Mucosa of rectum (tissue), 2 donors: ENCODE results near the gene DNER.

ENCODE experiments used
- H3K27ac ChIP-seq, 2 donors: one replicate each; pipeline ENCODE4 v1.7.0; 2013; ENCODE audit warnings: inconsistent platforms in 2 of 2, low read depth in 2 of 2, low read length in 2 of 2
- H3K27me3 ChIP-seq, 2 donors: one replicate each; pipeline ENCODE4 v1.7.0; 2013; ENCODE audit warnings: low read length in 2 of 2; ENCODE audit not compliant: control insufficient read depth in 2 of 2, insufficient read depth in 2 of 2
- H3K36me3 ChIP-seq, 2 donors: one replicate each; pipeline ENCODE4 v1.7.0; 2013; ENCODE audit warnings: low read length in 2 of 2; ENCODE audit not compliant: control insufficient read depth in 2 of 2, insufficient read depth in 2 of 2
- H3K4me1 ChIP-seq, 2 donors: one replicate each; pipeline ENCODE4 v1.7.0; 2013; ENCODE audit warnings: low read length in 2 of 2, mild to moderate bottlenecking in 1 of 2; ENCODE audit not compliant: control insufficient read depth in 2 of 2, insufficient read depth in 2 of 2
- H3K4me3 ChIP-seq, 2 donors: one replicate each; pipeline ENCODE4 v1.7.0; 2013; ENCODE audit warnings: low read length in 2 of 2
- H3K9ac ChIP-seq, 2 donors: one replicate each; pipeline ENCODE4 v1.7.0; 2013; ENCODE audit warnings: low read length in 2 of 2, low read depth in 1 of 2, mild to moderate bottlenecking in 1 of 2
- H3K9me3 ChIP-seq, 2 donors: one replicate each; pipeline ENCODE4 v1.7.0; 2013; ENCODE audit warnings: low read length in 2 of 2; ENCODE audit not compliant: control insufficient read depth in 2 of 2
- donor health status: healthy.
- donor health status: Normal muscosa, but diverticular disease.

DNER gene

DNA sequence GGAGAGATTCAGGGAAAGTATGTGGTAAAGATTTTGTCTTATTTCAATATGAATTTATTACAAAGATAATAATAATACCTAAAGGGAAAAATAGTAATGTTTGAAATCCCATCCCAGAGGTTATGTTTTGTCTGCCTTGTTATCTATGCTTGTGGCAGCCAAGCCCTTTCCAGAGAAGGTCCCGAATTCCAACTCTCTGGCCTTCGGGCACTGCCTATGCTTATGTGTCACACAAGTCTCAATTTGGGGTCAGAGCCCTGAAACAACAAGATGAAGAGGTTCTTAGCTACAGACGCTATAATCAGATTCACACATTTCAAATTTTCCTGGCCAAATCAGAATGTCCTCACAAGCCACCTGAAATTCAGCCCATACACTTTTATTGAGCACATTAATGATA lies 59.9 kb downstream of the DNER start:
- no peaks in the 10 kb centered on the region for H3K9me3 ChIP-seq
- H3K27me3 ChIP-seq = no peaks in the 10 kb centered on the region
- no peak overlapping the region for H3K4me3 ChIP-seq
- no peaks in the 10 kb centered on the region for H3K36me3 ChIP-seq
- H3K9ac ChIP-seq = no peak overlapping the region
- H3K4me1 ChIP-seq = no peaks in the 10 kb centered on the region
- H3K27ac ChIP-seq = no peak overlapping the region

DNA sequence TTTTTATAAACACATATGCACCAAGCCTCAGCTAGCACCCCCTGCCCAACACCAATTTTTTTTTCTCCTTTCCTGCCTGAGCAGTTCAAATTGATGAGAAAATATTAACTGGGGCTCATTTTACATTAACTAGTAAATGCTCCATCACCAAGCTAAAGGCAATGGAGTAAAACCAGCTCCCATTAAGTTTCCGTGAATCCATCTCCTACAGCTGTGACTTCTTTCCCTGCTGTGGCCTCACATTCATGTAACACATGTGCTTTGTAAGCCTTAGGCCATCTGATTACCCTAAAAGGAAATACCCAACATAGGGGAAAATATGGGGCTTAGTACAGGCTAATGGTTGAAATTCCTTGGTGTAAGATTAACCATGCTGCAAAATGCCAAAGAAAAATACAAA lies 60.8 kb downstream of the DNER start:
- no peaks in the 10 kb centered on the region for H3K36me3 ChIP-seq
- H3K9me3 ChIP-seq = no peaks in the 10 kb centered on the region
- H3K4me3 ChIP-seq = no peak overlapping the region
- H3K9ac ChIP-seq = no peak overlapping the region
- no peak overlapping the region for H3K27ac ChIP-seq
- H3K4me1 ChIP-seq = no peaks in the 10 kb centered on the region
- H3K27me3 ChIP-seq = no peaks in the 10 kb centered on the region

- Histone ChIP-seq H3K4me3 (no peak overlapping the region), H3K4me1 (no peaks in the 10 kb centered on the region), H3K36me3 (no peaks in the 10 kb centered on the region), H3K27me3 (no peaks in the 10 kb centered on the region), H3K27ac (no peak overlapping the region), H3K9ac (no peak overlapping the region), H3K9me3 (no peaks in the 10 kb centered on the region)
Observed at GRCh38 chr2:229652796-229653195, 61.6 kb downstream of the DNER start.

GRCh38 chr2:229650901-229651300 lies 63.5 kb downstream of the DNER start:
- H3K4me3 ChIP-seq = no peak overlapping the region
- no peaks in the 10 kb centered on the region for H3K4me1 ChIP-seq
- no peak overlapping the region for H3K27ac ChIP-seq

DNA sequence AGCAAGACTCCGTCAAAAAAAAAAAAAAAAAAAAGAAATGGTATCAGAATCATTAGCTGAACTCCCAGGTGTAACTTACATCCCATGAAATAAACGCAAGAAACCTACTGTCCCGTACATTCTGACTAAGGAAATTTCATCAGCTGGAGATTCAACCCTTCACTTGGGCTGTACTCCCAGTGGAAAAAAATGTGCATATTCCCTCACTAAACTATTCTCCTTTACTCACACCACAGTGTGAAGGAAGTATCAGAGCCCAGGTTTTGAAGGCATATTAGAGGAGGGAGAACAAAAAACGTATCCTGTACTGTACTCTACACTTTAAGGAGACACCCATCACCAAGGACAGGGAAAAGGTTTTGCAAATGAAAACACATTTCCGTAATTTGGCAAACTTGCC lies 64.3 kb downstream of the DNER start:
- H3K27ac ChIP-seq = no peak overlapping the region
- H3K9me3 ChIP-seq = no peaks in the 10 kb centered on the region
- H3K4me3 ChIP-seq = no peak overlapping the region
- no peaks in the 10 kb centered on the region for H3K36me3 ChIP-seq
- no peaks in the 10 kb centered on the region for H3K4me1 ChIP-seq
- no peaks in the 10 kb centered on the region for H3K27me3 ChIP-seq
- H3K9ac ChIP-seq = no peak overlapping the region

More at GRCh38 chr2:229650901-229651300, 63.5 kb downstream of the DNER start:
- Histone ChIP-seq H3K9me3 (no peaks in the 10 kb centered on the region), H3K27me3 (no peaks in the 10 kb centered on the region), H3K9ac (no peak overlapping the region), H3K36me3 (no peaks in the 10 kb centered on the region)

DNA sequence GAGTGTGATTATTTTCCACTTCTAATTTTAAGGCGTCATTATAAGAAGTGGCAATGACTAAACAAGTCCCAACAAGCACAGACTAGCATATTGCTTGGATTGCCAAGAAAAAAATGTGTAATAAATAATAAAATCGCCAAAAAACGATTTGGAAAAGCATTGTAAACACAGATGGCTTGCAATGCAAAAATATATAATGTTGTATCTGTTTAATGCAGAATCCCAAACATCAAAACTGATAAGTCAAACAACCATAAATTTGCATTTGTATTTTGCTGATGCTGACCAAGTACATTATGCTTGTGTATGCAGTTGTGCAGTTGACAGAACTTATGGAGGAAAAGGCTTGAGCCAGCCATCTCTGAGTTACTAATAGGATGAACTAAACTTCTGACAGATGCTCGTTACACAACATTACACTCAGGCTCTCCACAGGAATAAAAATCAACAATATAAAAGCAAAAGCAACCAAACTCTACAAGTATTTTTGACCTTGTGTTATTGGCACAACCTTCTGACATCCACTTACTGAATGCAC lies 68.1 kb downstream of the DNER start:
- Histone ChIP-seq H3K27me3 (no peaks in the 10 kb centered on the region), H3K4me3 (no peak overlapping the region), H3K9me3 (no peaks in the 10 kb centered on the region), H3K36me3 (no peaks in the 10 kb centered on the region), H3K9ac (no peak overlapping the region), H3K27ac (no peak overlapping the region), H3K4me1 (no peaks in the 10 kb centered on the region)

DNA sequence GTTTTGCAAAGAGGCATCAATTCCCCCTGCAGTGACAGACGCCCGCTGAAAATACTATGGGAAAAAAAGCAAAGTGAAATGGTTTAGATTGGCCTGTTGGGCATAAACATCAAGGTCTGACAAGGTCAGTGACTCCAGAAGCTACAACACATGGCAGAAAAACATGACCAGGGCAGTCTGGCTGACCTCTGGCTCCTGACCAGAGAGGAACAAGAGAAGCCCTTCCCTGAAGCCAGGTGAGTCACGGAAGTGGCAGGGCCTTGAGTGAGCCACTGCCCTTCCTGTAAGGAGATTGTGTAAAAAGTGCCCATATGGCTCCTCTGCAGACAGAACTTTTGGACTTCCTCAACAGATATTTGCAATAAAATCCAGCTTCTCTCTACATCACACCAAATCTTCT lies 72.0 kb downstream of the DNER start:
- Histone ChIP-seq H3K4me1 (no peaks in the 10 kb centered on the region), H3K4me3 (no peak overlapping the region), H3K9me3 (no peaks in the 10 kb centered on the region), H3K27me3 (no peaks in the 10 kb centered on the region), H3K9ac (no peak overlapping the region), H3K36me3 (no peaks in the 10 kb centered on the region), H3K27ac (no peak overlapping the region)

GRCh38 chr2:229641676-229642075 lies 72.7 kb downstream of the DNER start:
- no peaks in the 10 kb centered on the region for H3K4me1 ChIP-seq
- H3K4me3 ChIP-seq = no peak overlapping the region
- no peak overlapping the region for H3K9ac ChIP-seq
- H3K36me3 ChIP-seq = no peaks in the 10 kb centered on the region
- H3K27ac ChIP-seq = no peak overlapping the region
- H3K9me3 ChIP-seq = no peaks in the 10 kb centered on the region
- H3K27me3 ChIP-seq = no peaks in the 10 kb centered on the region

DNA sequence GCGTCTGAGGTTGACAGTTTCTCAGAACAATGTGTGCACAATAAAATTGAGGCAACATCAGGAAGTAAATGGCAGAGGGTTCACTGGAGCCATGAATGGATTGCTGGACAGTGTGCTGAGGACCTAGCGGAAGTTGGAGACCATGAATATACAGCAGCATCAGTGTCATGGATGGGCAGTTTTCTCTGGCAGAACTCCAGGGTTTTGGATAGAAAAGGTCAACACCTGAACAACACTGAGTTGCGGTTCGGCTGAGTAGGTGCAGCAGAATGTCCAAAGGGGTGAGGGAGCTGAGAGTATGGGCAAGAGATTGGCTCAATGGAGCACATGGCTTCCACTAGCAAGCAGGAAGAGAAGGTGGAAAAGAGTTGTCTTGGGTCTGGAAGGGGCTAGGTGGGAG lies 73.7 kb downstream of the DNER start:
- H3K4me3 ChIP-seq = no peak overlapping the region
- no peak overlapping the region for H3K9ac ChIP-seq
- H3K36me3 ChIP-seq = no peaks in the 10 kb centered on the region
- H3K27ac ChIP-seq = no peak overlapping the region
- H3K9me3 ChIP-seq = no peaks in the 10 kb centered on the region
- H3K4me1 ChIP-seq = no peaks in the 10 kb centered on the region
- H3K27me3 ChIP-seq = no peaks in the 10 kb centered on the region

- Histone ChIP-seq H3K9me3 (no peaks in the 10 kb centered on the region), H3K36me3 (no peaks in the 10 kb centered on the region), H3K27ac (no peak overlapping the region), H3K4me1 (no peaks in the 10 kb centered on the region), H3K9ac (no peak overlapping the region), H3K27me3 (peaks cover 0 to 6% of the 10 kb centered on the region in 2 donors), H3K4me3 (no peak overlapping the region)
Observed at GRCh38 chr2:229636571-229636970, 77.8 kb downstream of the DNER start.

GRCh38 chr2:229635371-229635680 lies 79.0 kb downstream of the DNER start:
- no peaks in the 10 kb centered on the region for H3K36me3 ChIP-seq
- no peaks in the 10 kb centered on the region for H3K9me3 ChIP-seq
- no peaks in the 10 kb centered on the region for H3K4me1 ChIP-seq
- H3K9ac ChIP-seq = no peak overlapping the region
- H3K4me3 ChIP-seq = no peak overlapping the region
- H3K27me3 ChIP-seq = peaks cover 0 to 6% of the 10 kb centered on the region in 2 donors
- no peak overlapping the region for H3K27ac ChIP-seq
